Hepatocyte (in vitro differentiated cells): ENCODE data around the gene RETREG2. TPM values are rescaled to one million over a fixed set of nuclear protein-coding genes. Genes with fewer than 3 reads are reported as not detected.

Source experiments
- DNase-seq: peaks from one replicate; pipeline ENCODE4 v3.0.0-alpha.2; 2016; ENCODE audit warnings: low spot score
- H2AFZ ChIP-seq: fragments of 200-600 bp; sonication (generic); 2 replicates; pipeline ENCODE4 v1.6.0; 2016; ENCODE audit warnings: antibody characterized with exemption, mild to moderate bottlenecking
- H3K27ac ChIP-seq: fragments of 200-600 bp; sonication (generic); 2 replicates; pipeline ENCODE4 v1.5.1; 2016; ENCODE audit warnings: mild to moderate bottlenecking
- H3K27me3 ChIP-seq: fragments of 200-600 bp; sonication (generic); 2 replicates; pipeline ENCODE4 v1.6.1; 2016
- H3K36me3 ChIP-seq: fragments of 200-600 bp; sonication (generic); replicated peaks from 2 replicates; pipeline ENCODE4 v1.5.1; 2016; ENCODE audit warnings: low read depth; ENCODE audit not compliant: insufficient read depth
- H3K4me1 ChIP-seq: fragments of 200-600 bp; sonication (generic); 2 replicates; pipeline ENCODE4 v1.5.1; 2016; ENCODE audit warnings: mild to moderate bottlenecking, moderate library complexity; ENCODE audit not compliant: insufficient read depth
- H3K4me2 ChIP-seq: fragments of 200-600 bp; sonication (generic); 2 replicates; pipeline ENCODE4 v1.6.0; 2016
- H3K4me3 ChIP-seq: fragments of 200-600 bp; sonication (generic); 2 replicates; pipeline ENCODE4 v1.5.1; 2016; ENCODE audit warnings: mild to moderate bottlenecking
- H3K79me2 ChIP-seq: fragments of 200-600 bp; sonication (generic); 2 replicates; pipeline ENCODE4 v1.6.0; 2017; ENCODE audit warnings: mild to moderate bottlenecking
- H3K9me2 ChIP-seq: fragments of 200-600 bp; sonication (generic); replicated peaks from 2 replicates; pipeline ENCODE4 v1.6.0; 2017; ENCODE audit warnings: mild to moderate bottlenecking; ENCODE audit not compliant: insufficient read depth
- H3K9me3 ChIP-seq: fragments of 200-600 bp; sonication (generic); 2 replicates; pipeline ENCODE4 v1.5.1; 2016; ENCODE audit warnings: low read depth, mild to moderate bottlenecking
- H4K20me1 ChIP-seq: fragments of 200-600 bp; sonication (generic); 2 replicates; pipeline ENCODE4 v1.6.0; 2016; ENCODE audit warnings: mild to moderate bottlenecking; ENCODE audit not compliant: insufficient read depth, poor library complexity, severe bottlenecking
- EZH2 ChIP-seq: fragments of 200-600 bp; sonication (generic); IDR thresholded peaks from 2 replicates; pipeline ENCODE4 v1.6.1; 2016; ENCODE audit warnings: antibody characterized with exemption, mild to moderate bottlenecking, borderline replicate concordance
- EZH2phosphoT487 ChIP-seq: fragments of 200-600 bp; sonication (generic); IDR thresholded peaks from one replicate; pipeline ENCODE4 v1.6.1; 2018; ENCODE audit warnings: antibody characterized with exemption, mild to moderate bottlenecking, low read depth, moderate library complexity; ENCODE audit not compliant: unreplicated experiment, severe bottlenecking
- WGBS: methylation state at CpG from one replicate; pipeline ENCODE4 v1.1.6; 2016; ENCODE audit warnings: low lambda C conversion rate; ENCODE audit errors: missing lambda C conversion rate; 5-methylcytosine and 5-hydroxymethylcytosine counted together
- polyA plus RNA-seq: library from polyadenylated mRNA; unstranded; fragments of >200 nt; fragmentation: Nextera tagmentation; extraction: Ambion mirVana; gene quantifications from 2 replicates; pipeline ENCODE4 v1.2.1, GENCODE V29; 2016
- total RNA-seq: library from RNA; depleted of rRNA; stranded (reverse); fragments of >200 nt; gene quantifications from 2 replicates; pipeline ENCODE4 v1.2.3, GENCODE V29; 2014
- TF ChIP-seq, protein P1 (sequence below): fragments of 200-600 bp; sonication (generic); IDR thresholded peaks from 2 replicates; pipeline ENCODE4 v1.5.1; 2016; ENCODE audit warnings: antibody characterized with exemption, mild to moderate bottlenecking; ENCODE audit not compliant: poor library complexity

The RETREG2 gene
- total and polyA plus RNA-seq, 2 experiments from 2014 or later: 90.7 to 93.3 TPM

DNA sequence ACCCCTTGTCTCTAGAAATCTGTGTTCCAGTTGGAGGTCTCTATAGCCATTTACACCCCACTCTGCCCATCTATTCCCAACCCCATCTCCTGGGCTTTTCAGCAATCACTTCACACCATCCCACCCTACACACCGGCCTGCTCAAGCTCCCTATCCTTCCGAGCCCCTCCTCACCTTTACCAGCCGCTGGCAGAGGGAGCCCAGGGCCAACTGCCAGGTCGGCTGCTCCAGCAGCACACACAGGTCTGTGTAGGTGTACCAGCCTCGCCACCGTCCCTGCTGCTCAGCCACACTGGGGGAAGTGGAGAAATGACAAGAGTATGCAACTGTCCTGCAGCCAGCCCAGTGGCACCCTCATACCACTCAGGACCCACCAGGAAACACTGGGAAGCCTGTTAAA, 4.9 kb upstream of the RETREG2 start:
- Histone ChIP-seq H3K9me2 (no peaks in the 10 kb centered on the region), H2AFZ (no peak overlapping the region), H3K27me3 (no peaks in the 10 kb centered on the region), H3K36me3 (no peaks in the 10 kb centered on the region), H3K79me2 (peaks cover 20% of the 10 kb centered on the region), H3K4me1 (peaks cover 11% of the 10 kb centered on the region), H3K27ac (no peak overlapping the region), H3K9me3 (no peaks in the 10 kb centered on the region), H4K20me1 (no peaks in the 10 kb centered on the region), H3K4me3 (no peak overlapping the region), H3K4me2 (no peak overlapping the region)
- over 99% methylated on average over 6 of the region's 6 CpGs for WGBS
- DNase-seq: no peak
- TF ChIP-seq, protein P1, sequence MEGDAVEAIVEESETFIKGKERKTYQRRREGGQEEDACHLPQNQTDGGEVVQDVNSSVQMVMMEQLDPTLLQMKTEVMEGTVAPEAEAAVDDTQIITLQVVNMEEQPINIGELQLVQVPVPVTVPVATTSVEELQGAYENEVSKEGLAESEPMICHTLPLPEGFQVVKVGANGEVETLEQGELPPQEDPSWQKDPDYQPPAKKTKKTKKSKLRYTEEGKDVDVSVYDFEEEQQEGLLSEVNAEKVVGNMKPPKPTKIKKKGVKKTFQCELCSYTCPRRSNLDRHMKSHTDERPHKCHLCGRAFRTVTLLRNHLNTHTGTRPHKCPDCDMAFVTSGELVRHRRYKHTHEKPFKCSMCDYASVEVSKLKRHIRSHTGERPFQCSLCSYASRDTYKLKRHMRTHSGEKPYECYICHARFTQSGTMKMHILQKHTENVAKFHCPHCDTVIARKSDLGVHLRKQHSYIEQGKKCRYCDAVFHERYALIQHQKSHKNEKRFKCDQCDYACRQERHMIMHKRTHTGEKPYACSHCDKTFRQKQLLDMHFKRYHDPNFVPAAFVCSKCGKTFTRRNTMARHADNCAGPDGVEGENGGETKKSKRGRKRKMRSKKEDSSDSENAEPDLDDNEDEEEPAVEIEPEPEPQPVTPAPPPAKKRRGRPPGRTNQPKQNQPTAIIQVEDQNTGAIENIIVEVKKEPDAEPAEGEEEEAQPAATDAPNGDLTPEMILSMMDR: no peak
- TF ChIP-seq EZH2 (no peak), EZH2phosphoT487 (no peak)

DNA sequence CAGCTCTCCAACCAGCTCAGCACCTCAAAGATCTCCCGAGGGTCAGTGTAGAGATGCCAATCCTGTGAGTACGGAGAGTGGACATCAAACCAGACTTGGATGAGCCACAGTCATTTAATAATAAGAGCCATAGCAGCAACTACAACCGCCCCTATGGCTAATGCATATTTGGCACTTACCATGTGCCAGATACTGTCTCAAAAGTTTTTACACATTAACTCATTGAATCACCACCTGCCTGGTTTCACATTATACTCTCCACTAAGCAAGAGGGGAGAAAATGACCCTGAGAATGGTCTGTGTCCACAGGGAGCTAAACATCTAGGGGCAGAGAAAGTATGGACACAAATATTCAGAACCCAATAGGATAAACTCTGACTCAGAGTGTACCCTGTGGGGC, 3.9 kb upstream of the RETREG2 start:
- H3K9me2 ChIP-seq: no peaks in the 10 kb centered on the region
- H3K79me2 ChIP-seq: peaks cover 29% of the 10 kb centered on the region
- peaks cover 14% of the 10 kb centered on the region for H3K4me1 ChIP-seq
- no peak overlapping the region for H3K4me2 ChIP-seq
- H3K27ac ChIP-seq: no peak overlapping the region
- 94% methylated on average over 3 of the region's 3 CpGs for WGBS
- H3K36me3 ChIP-seq: no peaks in the 10 kb centered on the region
- no peak for DNase-seq
- H2AFZ ChIP-seq: no peak overlapping the region
- peaks cover 4% of the 10 kb centered on the region for H4K20me1 ChIP-seq
- TF ChIP-seq EZH2phosphoT487: no peak
- TF ChIP-seq EZH2: no peak
- TF ChIP-seq, protein P1: no peak
- no peaks in the 10 kb centered on the region for H3K9me3 ChIP-seq
- H3K4me3 ChIP-seq: no peak overlapping the region
- no peaks in the 10 kb centered on the region for H3K27me3 ChIP-seq

DNA sequence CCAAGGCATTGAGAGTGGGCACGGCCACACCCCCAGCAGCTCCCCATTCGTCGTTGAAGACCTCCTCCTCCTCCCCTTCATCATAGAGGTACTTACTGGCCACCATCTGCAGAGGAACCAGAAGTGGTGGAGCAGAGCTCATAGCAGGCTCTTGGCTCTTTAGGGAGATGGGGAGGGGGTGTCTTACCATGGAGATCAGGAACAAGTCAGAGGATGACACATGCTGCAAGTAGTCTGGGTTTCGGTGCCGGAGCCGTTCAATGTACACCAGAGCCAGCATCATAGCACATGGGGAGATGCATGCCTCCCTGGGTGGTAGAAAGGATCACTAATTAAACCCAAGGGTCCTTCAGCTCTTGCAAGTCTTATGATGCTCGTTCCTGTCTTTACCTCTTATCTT, 3.3 kb upstream of the RETREG2 start:
- Histone ChIP-seq H3K4me3 (no peak overlapping the region), H3K27me3 (no peaks in the 10 kb centered on the region)

More for the DNA sequence above, 3.3 kb upstream of the RETREG2 start:
- H3K4me1 ChIP-seq: peaks cover 17% of the 10 kb centered on the region
- peaks cover 10% of the 10 kb centered on the region for H4K20me1 ChIP-seq
- TF ChIP-seq EZH2phosphoT487 (no peak), EZH2 (no peak)
- TF ChIP-seq, protein P1: no peak
- no peaks in the 10 kb centered on the region for H3K9me2 ChIP-seq
- DNase-seq: no peak
- WGBS: 90% methylated on average over 7 of the region's 7 CpGs
- H3K27ac ChIP-seq: no peak overlapping the region
- H2AFZ ChIP-seq: no peak overlapping the region
- H3K4me2 ChIP-seq: peak overlapping the region; percentile 84
- peaks cover 35% of the 10 kb centered on the region for H3K79me2 ChIP-seq
- no peaks in the 10 kb centered on the region for H3K9me3 ChIP-seq
- no peaks in the 10 kb centered on the region for H3K36me3 ChIP-seq
